ENCODE measurements around the gene STK10. TPM values are rescaled to one million over a fixed set of nuclear protein-coding genes. Genes with fewer than 3 reads are reported as not detected.

The STK10 gene
- total and polyA plus RNA-seq, 9 of the 15 experiments (the other 6 are each of a cell fraction or from before 2014, with no cell fraction given): 0.30 to 6.7 (median 2.4) TPM

DNA sequence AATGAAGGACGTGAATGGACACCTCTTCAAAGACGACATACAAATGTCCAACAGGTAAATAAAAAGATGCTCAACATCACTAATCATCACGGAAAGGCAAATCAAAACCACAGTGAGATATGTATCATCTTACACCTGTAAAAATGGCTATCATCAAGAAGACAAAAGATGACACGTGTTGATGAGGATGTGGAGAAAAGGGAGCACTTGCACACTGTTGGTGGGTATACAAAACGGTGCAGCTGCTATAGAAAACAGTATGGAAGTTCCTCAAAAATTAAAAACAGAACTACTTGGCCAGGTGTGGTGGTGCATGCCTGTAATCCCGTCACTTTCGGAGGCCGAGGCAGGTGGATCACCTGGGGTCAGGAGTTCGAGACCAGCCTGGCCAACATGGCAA, 47.9 kb downstream of the STK10 start:
- Histone ChIP-seq H3K4me1 (replicated peaks in 1 of 2; ENCODE audit: control insufficient read depth in 2 of 2, insufficient read depth in 2 of 2, low read length in 2 of 2) (peaks cover 38 to 42% of the 10 kb centered on the region in 2 experiments; a peak in 4 of 5 replicates), H3K9me1 (ENCODE audit: control insufficient read depth, insufficient read depth, low read length) (no peaks in the 10 kb centered on the region), H3K27me3 (ENCODE audit: control insufficient read depth in 2 of 2, insufficient read depth in 2 of 2, low read length in 2 of 2) (no peaks in the 10 kb centered on the region), H3K9me3 (replicated peaks; ENCODE audit: control insufficient read depth, insufficient read depth, low read depth, low read length) (peaks cover 4% of the 10 kb centered on the region; the same call in 1 of the 2 replicates), H3K4me2 (ENCODE audit: insufficient read depth, low read length) (no peak overlapping the region), H2AFZ (ENCODE audit: low read depth, low read length) (no peak overlapping the region), H4K20me1 (replicated peaks; ENCODE audit: control insufficient read depth, insufficient read depth, low read length) (no peaks in the 10 kb centered on the region), H3K79me2 (ENCODE audit: control insufficient read depth, insufficient read depth, low read length) (no peaks in the 10 kb centered on the region; the same call in 2 of the 3 replicates), H3K36me3 (ENCODE audit: control insufficient read depth, insufficient read depth, low read length) (no peaks in the 10 kb centered on the region), H3K9ac (ENCODE audit: insufficient read depth in 1 of 2, low read depth in 2 of 2, low read length in 2 of 2) (no peak overlapping the region), H3K27ac (ENCODE audit: extremely low read depth, low read depth, low read length) (no peak overlapping the region), H3K4me3 (no peak overlapping the region)
- POLR2A ChIA-PET: interaction anchor here (0.5 kb wide), 1 partner anchor 629 kb away, joined by 3 read pairs; no protein-coding TSS in a partner anchor
- DNase-seq (ENCODE audit: extremely low read depth in 1 of 4, low spot score in 3 of 4) (no peak), FAIRE-seq (no peak), ATAC-seq (no peak)
- no peak for TF ChIP-seq GTF2E2 (tag; IDR thresholded peaks at IDR 0.05)
- no peak for TF ChIP-seq KDM4B (IDR thresholded peaks at IDR 0.05; ENCODE audit: borderline replicate concordance in 2 of 2, low read depth in 1 of 2)
- TF ChIP-seq TRIM24 (IDR thresholded peaks at IDR 0.05): no peak
- TF ChIP-seq RFX7 (CRISPR knock-in tag; IDR thresholded peaks at IDR 0.05): no peak
- no peak for TF ChIP-seq ZNF764 (CRISPR knock-in tag; IDR thresholded peaks at IDR 0.05; ENCODE audit: low read depth)
- no peak for TF ChIP-seq ARID3B (CRISPR knock-in tag; IDR thresholded peaks at IDR 0.05; ENCODE audit: borderline replicate concordance)
- TF ChIP-seq NFE2L1 (tag; IDR thresholded peaks at IDR 0.05; ENCODE audit: borderline replicate concordance, low read depth): no peak
- TF ChIP-seq THRB (CRISPR knock-in tag; conservative IDR thresholded peaks at IDR 0.05): no peak
- TF ChIP-seq RBM39 (optimal IDR thresholded peaks at IDR 0.05; ENCODE audit: low read depth, low read length): no peak
- no peak for TF ChIP-seq ZZZ3 (IDR thresholded peaks at IDR 0.05)
- no peak for TF ChIP-seq EWSR1 (IDR thresholded peaks at IDR 0.05; ENCODE audit: borderline replicate concordance, low read depth, partially characterized antibody)
- TF ChIP-seq ZBTB8A (IDR thresholded peaks at IDR 0.05; ENCODE audit: partially characterized antibody): no peak
- TF ChIP-seq ZNF133 (CRISPR knock-in tag; IDR thresholded peaks at IDR 0.05): no peak
- WGBS (ENCODE audit: insufficient coverage, low coverage, missing lambda C conversion rate): 60% methylated on average over 9 of the region's 9 CpGs
- intact Hi-C loops (cut with micrococcal nuclease): loop anchor here (5.0 kb wide), 1 partner anchor 47 kb away; the partner anchor contains the start of gene STK10
- no TSS peak for BruUV-seq (replicated peaks)
- CTCF ChIA-PET (ENCODE audit: low intra/inter-chr PET ratio): no interaction called here
- in situ Hi-C loops (cut with MboI): no loop called here
